Astrocyte (in vitro differentiated cells and primary cell): ENCODE results near the gene HMGCL. TPM values are rescaled to one million over a fixed set of nuclear protein-coding genes. Genes with fewer than 3 reads are reported as not detected.
"Not testable (repeated sequence)": the region's sequence is repeated elsewhere in the genome, so short reads cannot be mapped to it uniquely, and the experiment has no call there.

Experiments used
- DNase-seq: peaks from one replicate; pipeline ENCODE4 v3.0.0-alpha.2; 2010; ENCODE audit warnings: low read depth
- FAIRE-seq: peaks from 2 replicates; lab custom pipeline; 2011; peaks lifted over from hg19 to GRCh38; lab: Jason Lieb, UNC
- H2AFZ ChIP-seq: 2 replicates; pipeline ENCODE4 v1.6.0; 2012; ENCODE audit warnings: low read depth, low read length, inconsistent platforms
- H3K27ac ChIP-seq: 2 replicates; pipeline ENCODE4 v1.5.1; 2011; ENCODE audit warnings: low read depth, low read length, inconsistent platforms
- H3K27me3 ChIP-seq: 2 replicates; pipeline ENCODE4 v1.6.0; 2011; ENCODE audit warnings: low read length, inconsistent platforms; ENCODE audit not compliant: insufficient read depth
- H3K36me3 ChIP-seq: 2 replicates; pipeline ENCODE4 v1.5.1; 2011; ENCODE audit warnings: low read length, inconsistent platforms; ENCODE audit not compliant: insufficient read depth
- H3K4me1 ChIP-seq: 2 replicates; pipeline ENCODE4 v1.5.1; 2011; ENCODE audit warnings: low read length, inconsistent platforms; ENCODE audit not compliant: insufficient read depth
- H3K4me2 ChIP-seq: 2 replicates; pipeline ENCODE4 v1.6.0; 2012; ENCODE audit warnings: low read length, inconsistent platforms
- H3K4me3 ChIP-seq: 2 replicates; pipeline ENCODE4 v1.5.1; 2011; ENCODE audit warnings: low read depth, mild to moderate bottlenecking, low read length, inconsistent platforms; ENCODE audit not compliant: insufficient read depth
- H3K79me2 ChIP-seq: 2 replicates; pipeline ENCODE4 v1.6.0; 2012; ENCODE audit warnings: mild to moderate bottlenecking, low read length, inconsistent platforms; ENCODE audit not compliant: insufficient read depth
- H3K9ac ChIP-seq: 2 replicates; pipeline ENCODE4 v1.6.0; 2012; ENCODE audit warnings: mild to moderate bottlenecking, low read length, inconsistent platforms
- H3K9me3 ChIP-seq: 2 replicates; pipeline ENCODE4 v1.5.1; 2012; ENCODE audit warnings: low read depth, mild to moderate bottlenecking, low read length, inconsistent platforms; ENCODE audit not compliant: insufficient read depth
- H4K20me1 ChIP-seq: 2 replicates; pipeline ENCODE4 v1.6.0; 2012; ENCODE audit warnings: low read length, inconsistent platforms; ENCODE audit not compliant: insufficient read depth
- H3K27ac Mint-ChIP-seq: one replicate; pipeline ENCODE4 v1.8.0; 2021; ENCODE audit warnings: mild to moderate bottlenecking, mixed read lengths; ENCODE audit not compliant: unreplicated experiment
- H3K27me3 Mint-ChIP-seq: one replicate; pipeline ENCODE4 v1.8.0; 2021; ENCODE audit warnings: low read depth, mixed read lengths; ENCODE audit not compliant: unreplicated experiment
- H3K36me3 Mint-ChIP-seq: one replicate; pipeline ENCODE4 v1.8.0; 2021; ENCODE audit warnings: low read depth, mixed read lengths; ENCODE audit not compliant: unreplicated experiment
- H3K4me1 Mint-ChIP-seq: one replicate; pipeline ENCODE4 v1.8.0; 2021; ENCODE audit warnings: low read depth, mixed read lengths; ENCODE audit not compliant: unreplicated experiment
- H3K4me3 Mint-ChIP-seq: one replicate; pipeline ENCODE4 v1.8.0; 2021; ENCODE audit warnings: mild to moderate bottlenecking, moderate library complexity, mixed read lengths; ENCODE audit not compliant: unreplicated experiment
- H3K9me3 Mint-ChIP-seq: one replicate; pipeline ENCODE4 v1.8.0; 2021; ENCODE audit warnings: mild to moderate bottlenecking, mixed read lengths; ENCODE audit not compliant: unreplicated experiment
- EZH2 ChIP-seq: IDR thresholded peaks from 2 replicates; pipeline ENCODE4 v1.6.1; 2012; ENCODE audit warnings: mild to moderate bottlenecking, low read length, inconsistent platforms; ENCODE audit not compliant: insufficient read depth
- total RNA-seq: library from RNA; stranded (reverse); gene quantifications from 2 replicates; pipeline ENCODE4 v1.2.1, GENCODE V29; 2021
- TF ChIP-seq, protein P1 (sequence below): IDR thresholded peaks from 2 replicates; pipeline ENCODE4 v1.5.1; 2011; ENCODE audit warnings: low read depth, mild to moderate bottlenecking, inconsistent platforms, low read length, moderate library complexity; ENCODE audit not compliant: insufficient read depth

Gene HMGCL
- total RNA-seq, 1 donor from 2014 or later = 17.1 TPM

DNA sequence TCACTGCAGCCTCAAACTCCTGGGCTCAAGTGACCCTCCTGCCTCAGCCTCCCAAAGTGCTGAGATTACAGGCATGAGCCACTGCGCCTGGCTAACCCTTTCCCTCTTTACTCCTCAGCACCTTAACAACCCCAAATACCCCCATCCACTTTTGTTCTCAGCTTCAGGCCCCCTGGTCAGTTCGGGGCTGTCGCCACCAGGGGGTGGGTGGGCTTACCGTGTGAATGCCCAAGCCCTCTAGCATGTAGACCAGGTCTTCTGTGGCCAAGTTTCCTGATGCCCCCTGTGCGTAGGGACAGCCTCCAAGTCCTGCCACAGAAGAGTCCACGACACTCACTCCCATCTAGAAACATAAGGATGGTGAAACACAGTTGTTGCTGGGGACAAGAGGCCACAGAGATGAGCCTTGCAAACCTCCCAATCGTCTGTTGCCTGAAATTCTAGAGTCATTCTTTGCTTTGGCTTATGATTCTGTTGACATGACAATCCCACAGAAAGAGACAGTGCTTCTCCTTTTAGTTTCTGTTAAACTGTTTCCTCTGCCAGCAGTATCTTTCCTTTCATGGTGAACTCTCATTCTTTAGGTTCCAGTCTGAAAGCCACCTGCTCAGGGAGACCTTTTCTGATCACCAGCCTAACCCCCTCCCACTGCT is 20.9 kb downstream of the HMGCL start:
- H3K4me1 Mint-ChIP-seq = peaks cover 14% of the 10 kb centered on the region
- DNase-seq = no peak
- H3K36me3 ChIP-seq = no peaks in the 10 kb centered on the region
- H3K79me2 ChIP-seq = no peaks in the 10 kb centered on the region
- peaks cover 21% of the 10 kb centered on the region for H3K36me3 Mint-ChIP-seq
- FAIRE-seq = no peak
- no peaks in the 10 kb centered on the region for H3K9me3 ChIP-seq
- no peak overlapping the region for H3K4me3 ChIP-seq
- no peak overlapping the region for H2AFZ ChIP-seq
- H4K20me1 ChIP-seq = no peaks in the 10 kb centered on the region
- peaks cover 11% of the 10 kb centered on the region for H3K4me1 ChIP-seq
- no peaks in the 10 kb centered on the region for H3K9me3 Mint-ChIP-seq
- H3K4me3 Mint-ChIP-seq = no peak overlapping the region
- no peak overlapping the region for H3K27ac ChIP-seq
- TF ChIP-seq EZH2 = no peak
- TF ChIP-seq, protein P1, sequence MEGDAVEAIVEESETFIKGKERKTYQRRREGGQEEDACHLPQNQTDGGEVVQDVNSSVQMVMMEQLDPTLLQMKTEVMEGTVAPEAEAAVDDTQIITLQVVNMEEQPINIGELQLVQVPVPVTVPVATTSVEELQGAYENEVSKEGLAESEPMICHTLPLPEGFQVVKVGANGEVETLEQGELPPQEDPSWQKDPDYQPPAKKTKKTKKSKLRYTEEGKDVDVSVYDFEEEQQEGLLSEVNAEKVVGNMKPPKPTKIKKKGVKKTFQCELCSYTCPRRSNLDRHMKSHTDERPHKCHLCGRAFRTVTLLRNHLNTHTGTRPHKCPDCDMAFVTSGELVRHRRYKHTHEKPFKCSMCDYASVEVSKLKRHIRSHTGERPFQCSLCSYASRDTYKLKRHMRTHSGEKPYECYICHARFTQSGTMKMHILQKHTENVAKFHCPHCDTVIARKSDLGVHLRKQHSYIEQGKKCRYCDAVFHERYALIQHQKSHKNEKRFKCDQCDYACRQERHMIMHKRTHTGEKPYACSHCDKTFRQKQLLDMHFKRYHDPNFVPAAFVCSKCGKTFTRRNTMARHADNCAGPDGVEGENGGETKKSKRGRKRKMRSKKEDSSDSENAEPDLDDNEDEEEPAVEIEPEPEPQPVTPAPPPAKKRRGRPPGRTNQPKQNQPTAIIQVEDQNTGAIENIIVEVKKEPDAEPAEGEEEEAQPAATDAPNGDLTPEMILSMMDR = no peak
- H3K27me3 ChIP-seq = no peaks in the 10 kb centered on the region
- H3K27ac Mint-ChIP-seq = no peak overlapping the region
- no peaks in the 10 kb centered on the region for H3K27me3 Mint-ChIP-seq
- H3K4me2 ChIP-seq = no peak overlapping the region
- H3K9ac ChIP-seq = no peak overlapping the region

DNA sequence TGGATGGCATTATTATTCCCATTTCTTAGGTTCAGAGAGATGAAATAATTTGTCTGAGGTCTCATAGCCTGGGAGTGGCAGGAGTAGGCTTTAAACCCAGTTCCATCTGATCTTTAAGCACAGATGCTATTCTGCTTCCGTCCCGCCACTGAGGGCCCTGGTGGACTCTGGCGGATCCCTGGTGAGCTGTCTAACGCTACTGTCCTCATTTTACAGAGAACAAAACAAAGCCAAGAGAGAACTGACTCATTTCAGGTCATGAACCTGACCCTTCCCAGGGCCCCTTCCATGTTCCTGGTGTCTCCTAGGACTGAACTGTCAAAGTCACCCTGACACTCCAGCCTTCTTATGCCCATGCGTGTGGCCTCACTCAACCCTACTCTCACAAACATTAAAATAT is 21.6 kb downstream of the HMGCL start:
- no peaks in the 10 kb centered on the region for H4K20me1 ChIP-seq
- FAIRE-seq = no peak
- no peaks in the 10 kb centered on the region for H3K79me2 ChIP-seq
- H3K36me3 ChIP-seq = no peaks in the 10 kb centered on the region
- no peaks in the 10 kb centered on the region for H3K9me3 ChIP-seq
- no peaks in the 10 kb centered on the region for H3K27me3 ChIP-seq
- Mint-ChIP-seq H3K27me3 (no peaks in the 10 kb centered on the region), H3K4me1 (peaks cover 14% of the 10 kb centered on the region), H3K4me3 (no peak overlapping the region), H3K9me3 (no peaks in the 10 kb centered on the region), H3K27ac (no peak overlapping the region), H3K36me3 (peaks cover 21% of the 10 kb centered on the region)
- no peak for DNase-seq
- H2AFZ ChIP-seq = no peak overlapping the region
- TF ChIP-seq, protein P1 = no peak
- TF ChIP-seq EZH2 = no peak
- H3K4me2 ChIP-seq = no peak overlapping the region
- peaks cover 16% of the 10 kb centered on the region for H3K4me1 ChIP-seq
- no peak overlapping the region for H3K4me3 ChIP-seq
- H3K9ac ChIP-seq = no peak overlapping the region
- H3K27ac ChIP-seq = no peak overlapping the region

- not testable (repeated sequence) for H4K20me1 ChIP-seq, H3K27me3 ChIP-seq, H3K9me3 ChIP-seq, H3K4me2 ChIP-seq, H3K36me3 ChIP-seq, H3K9ac ChIP-seq, H3K27ac ChIP-seq, H3K79me2 ChIP-seq, H3K4me3 Mint-ChIP-seq, DNase-seq, H3K27ac Mint-ChIP-seq, H3K27me3 Mint-ChIP-seq, FAIRE-seq, H3K4me3 ChIP-seq, H2AFZ ChIP-seq, H3K9me3 Mint-ChIP-seq
- H3K4me1 Mint-ChIP-seq = peaks cover 13% of the 10 kb centered on the region
- peaks cover 21% of the 10 kb centered on the region for H3K36me3 Mint-ChIP-seq
- H3K4me1 ChIP-seq = peaks cover 16% of the 10 kb centered on the region
Measured at GRCh38 chr1:23802809-23803342, 22.4 kb downstream of the HMGCL start.
